Nephron progenitor cell (in vitro differentiated cells): ENCODE data around the gene OAF.
A peak's percentile ranks its signal among the peaks of the same experiment; 100 is the strongest.
"Not testable (repeated sequence)": the region's sequence is repeated elsewhere in the genome, so short reads cannot be mapped to it uniquely, and the experiment has no call there.

Experiments used
- DNase-seq: peaks from one replicate; pipeline ENCODE4 v3.0.0; 2021
- H3K27ac Mint-ChIP-seq: 2 replicates; pipeline ENCODE4 v1.8.0; 2021; ENCODE audit warnings: mild to moderate bottlenecking, moderate library complexity, mixed read lengths
- H3K27me3 Mint-ChIP-seq: 2 replicates; pipeline ENCODE4 v1.8.0; 2021; ENCODE audit warnings: mild to moderate bottlenecking, low read depth, mixed read lengths; ENCODE audit not compliant: poor library complexity
- H3K36me3 Mint-ChIP-seq: 2 replicates; pipeline ENCODE4 v1.8.0; 2021; ENCODE audit warnings: low read depth, mixed read lengths
- H3K4me1 Mint-ChIP-seq: 2 replicates; pipeline ENCODE4 v1.8.0; 2021; ENCODE audit warnings: mixed read lengths
- H3K4me3 Mint-ChIP-seq: 2 replicates; pipeline ENCODE4 v1.8.0; 2021; ENCODE audit warnings: mild to moderate bottlenecking, moderate library complexity, mixed read lengths
- H3K9me3 Mint-ChIP-seq: 2 replicates; pipeline ENCODE4 v1.8.0; 2021; ENCODE audit warnings: mild to moderate bottlenecking, moderate library complexity, mixed read lengths
- CTCF ChIP-seq: fragments of 200-600 bp; sonication (generic); IDR thresholded peaks from 2 replicates; pipeline ENCODE4 v1.5.0; 2021; ENCODE audit warnings: antibody characterized with exemption

Gene OAF

GRCh38 chr11:120178561-120179056, 32.2 kb upstream of the OAF start:
- Mint-ChIP-seq H3K9me3 (no peaks in the 10 kb centered on the region), H3K36me3 (no peaks in the 10 kb centered on the region), H3K4me1 (peaks cover 60% of the 10 kb centered on the region), H3K4me3 (no peak overlapping the region), H3K27ac (no peak overlapping the region), H3K27me3 (peaks cover 49% of the 10 kb centered on the region)
- DNase-seq = no peak
- no peak for TF ChIP-seq CTCF

- Mint-ChIP-seq H3K4me3 (no peak overlapping the region), H3K36me3 (no peaks in the 10 kb centered on the region), H3K9me3 (no peaks in the 10 kb centered on the region), H3K27ac (no peak overlapping the region), H3K27me3 (peaks cover 55% of the 10 kb centered on the region), H3K4me1 (peaks cover 60% of the 10 kb centered on the region)
- DNase-seq = no peak
- no peak for TF ChIP-seq CTCF
Measured at GRCh38 chr11:120179057-120179672, 31.7 kb upstream of the OAF start.

- H3K27me3 Mint-ChIP-seq = peaks cover 56% of the 10 kb centered on the region
- H3K4me3 Mint-ChIP-seq, H3K9me3 Mint-ChIP-seq, H3K27ac Mint-ChIP-seq, H3K36me3 Mint-ChIP-seq, DNase-seq: not testable (repeated sequence)
- H3K4me1 Mint-ChIP-seq = peaks cover 66% of the 10 kb centered on the region
Measured at GRCh38 chr11:120180063-120180462, 30.8 kb upstream of the OAF start.

- Mint-ChIP-seq H3K4me1 (peaks cover 73% of the 10 kb centered on the region), H3K27me3 (peaks cover 52% of the 10 kb centered on the region), H3K36me3 (no peaks in the 10 kb centered on the region), H3K27ac (no peak overlapping the region), H3K4me3 (no peak overlapping the region), H3K9me3 (no peaks in the 10 kb centered on the region)
- no peak for TF ChIP-seq CTCF
- DNase-seq = no peak
Measured at GRCh38 chr11:120180551-120181232, 30.1 kb upstream of the OAF start.

GRCh38 chr11:120181376-120181975, 29.4 kb upstream of the OAF start:
- no peak for DNase-seq
- peaks cover 80% of the 10 kb centered on the region for H3K4me1 Mint-ChIP-seq
- no peaks in the 10 kb centered on the region for H3K9me3 Mint-ChIP-seq
- H3K4me3 Mint-ChIP-seq = no peak overlapping the region
- no peak for TF ChIP-seq CTCF
- H3K27me3 Mint-ChIP-seq = peaks cover 47% of the 10 kb centered on the region
- no peak overlapping the region for H3K27ac Mint-ChIP-seq
- no peaks in the 10 kb centered on the region for H3K36me3 Mint-ChIP-seq

- peaks cover 89% of the 10 kb centered on the region for H3K4me1 Mint-ChIP-seq
- TF ChIP-seq CTCF = no peak
- DNase-seq = no peak
- H3K4me3 Mint-ChIP-seq = peak overlapping the region; percentile 5
- H3K27me3 Mint-ChIP-seq = peaks cover 43% of the 10 kb centered on the region
- no peaks in the 10 kb centered on the region for H3K9me3 Mint-ChIP-seq
- H3K27ac Mint-ChIP-seq = no peak overlapping the region
- H3K36me3 Mint-ChIP-seq = no peaks in the 10 kb centered on the region
Measured at GRCh38 chr11:120182372-120182771, 28.5 kb upstream of the OAF start.
